HG03469 (cell line): Measurements from ENCODE around the gene MMP26.
"Not testable (repeated sequence)": the region's sequence is repeated elsewhere in the genome, so short reads cannot be mapped to it uniquely, and the experiment has no call there.

Source experiments
- ATAC-seq: cut with Tn5 transposase; IDR thresholded peaks from one replicate; pipeline ENCODE4 v1.9.1; 2021; ENCODE audit warnings: mild to moderate bottlenecking, moderate library complexity, moderate number of reproducible peaks; ENCODE audit not compliant: unreplicated experiment

Gene MMP26

GRCh38 chr11:4722616-4723534 lies 18.3 kb downstream of the MMP26 start:
- ATAC-seq: not testable (repeated sequence)

DNA sequence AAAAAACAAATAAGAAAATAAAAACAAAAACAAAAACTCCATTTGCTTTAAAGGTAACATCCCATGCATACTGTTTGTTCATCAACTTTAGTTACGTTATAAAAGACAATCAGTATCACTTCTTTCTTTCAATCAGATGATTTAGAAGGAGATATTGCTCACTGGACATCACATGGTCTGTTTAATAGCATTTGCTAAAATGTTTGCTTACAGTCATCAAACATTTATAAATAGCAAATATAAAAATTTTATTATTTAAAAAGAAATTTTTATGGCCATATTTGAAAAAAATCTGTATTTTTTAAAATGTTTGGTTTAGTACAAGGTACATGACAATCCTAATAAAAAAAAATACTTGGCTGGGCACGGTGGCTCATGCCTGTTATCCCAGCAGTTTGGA lies 22.6 kb downstream of the MMP26 start:
- no peak for ATAC-seq

GRCh38 chr11:4740735-4741134 lies 36.2 kb downstream of the MMP26 start:
- no peak for ATAC-seq

- ATAC-seq: no peak
Measured at GRCh38 chr11:4748438-4748837, 43.9 kb downstream of the MMP26 start.

DNA sequence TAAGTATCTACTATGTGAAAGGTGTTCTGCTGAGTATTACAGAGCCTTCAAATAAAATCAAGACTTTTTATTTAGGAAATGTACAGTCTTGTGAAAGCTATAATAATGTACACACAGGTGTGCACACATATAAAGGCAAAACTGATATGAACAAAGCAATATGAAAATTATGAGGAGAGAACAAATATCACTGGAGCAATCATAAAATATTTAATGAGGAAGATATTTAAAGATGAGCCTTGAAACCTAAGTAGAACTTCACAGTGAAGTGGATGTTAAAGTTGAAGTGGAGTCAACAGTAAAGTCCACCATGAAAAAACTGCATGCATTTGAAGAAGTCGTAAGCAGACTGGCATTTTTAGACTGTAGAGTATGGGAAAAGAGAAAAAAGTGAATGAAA lies 46.6 kb downstream of the MMP26 start:
- ATAC-seq: no peak
